WTC11 (cell line): ENCODE data around the gene PTPN9. TPM values are rescaled to one million over a fixed set of nuclear protein-coding genes. Genes with fewer than 3 reads are reported as not detected.
"Not testable (repeated sequence)": the region's sequence is repeated elsewhere in the genome, so short reads cannot be mapped to it uniquely, and the experiment has no call there.

Source experiments
- ATAC-seq: fragments of 200-7000 bp; cut with Tn5 transposase; 2 replicates; pipeline ENCODE4 v1.10.0; 2021; ENCODE audit warnings: mild to moderate bottlenecking, moderate library complexity
- CTCF ChIA-PET: fragments of 300-600 bp; sonication (Branson Sonifier 250); formaldehyde crosslinking; loops from one replicate; lab custom pipeline; 2021; ENCODE audit warnings: antibody characterized with exemption; lab: Charles Lee
- POLR2A ChIA-PET: fragments of 350-600 bp; sonication (Branson Sonifier 250); formaldehyde crosslinking; loops from one replicate; lab custom pipeline; 2021; ENCODE audit warnings: antibody characterized with exemption; lab: Charles Lee
- DNase-seq: peaks from one replicate; pipeline ENCODE4 v3.0.0; 2021; ENCODE audit warnings: low spot score
- H3K27ac Mint-ChIP-seq: 2 replicates; pipeline ENCODE4 v1.8.0; 2021; ENCODE audit warnings: mixed read lengths
- H3K27me3 Mint-ChIP-seq: 2 replicates; pipeline ENCODE4 v1.8.0; 2021; ENCODE audit warnings: low read depth, mild to moderate bottlenecking, moderate library complexity, mixed read lengths
- H3K36me3 Mint-ChIP-seq: 2 replicates; pipeline ENCODE4 v1.8.0; 2021; ENCODE audit warnings: mixed read lengths
- H3K4me1 Mint-ChIP-seq: 2 replicates; pipeline ENCODE4 v1.8.0; 2022; ENCODE audit warnings: mixed read lengths
- H3K4me3 Mint-ChIP-seq: 2 replicates; pipeline ENCODE4 v1.8.0; 2021; ENCODE audit warnings: mild to moderate bottlenecking, moderate library complexity, mixed read lengths
- H3K9me3 Mint-ChIP-seq: 2 replicates; pipeline ENCODE4 v1.8.0; 2021; ENCODE audit warnings: mixed read lengths
- ESRRA ChIP-seq: sonication (generic); formaldehyde crosslinking; IDR thresholded peaks from 2 replicates; pipeline ENCODE4 v1.8.1; 2022; ENCODE audit warnings: mild to moderate bottlenecking, missing genetic modification reagents, borderline replicate concordance
- GRHL2 ChIP-seq: fragments of 250-450 bp; sonication (Bioruptor Pico); IDR thresholded peaks from 2 replicates; pipeline ENCODE4 v1.8.0; 2022; ENCODE audit warnings: mild to moderate bottlenecking, moderate library complexity; ENCODE audit not compliant: insufficient replicate concordance, severe bottlenecking
- GTF2I ChIP-seq: fragments of 250-450 bp; sonication (Bioruptor Pico); conservative IDR thresholded peaks from 2 replicates; pipeline ENCODE4 v1.4.0; 2021; ENCODE audit warnings: mild to moderate bottlenecking
- HMGA2 ChIP-seq: fragments of 250-450 bp; sonication (Bioruptor Pico); IDR thresholded peaks from 2 replicates; pipeline ENCODE4 v1.4.0; 2021; ENCODE audit warnings: mild to moderate bottlenecking, moderate library complexity
- SOX15 ChIP-seq: fragments of 250-450 bp; sonication (Bioruptor Pico); IDR thresholded peaks from 2 replicates; pipeline ENCODE4 v1.9.0; 2021; ENCODE audit warnings: mild to moderate bottlenecking
- ZBTB21 ChIP-seq: sonication (generic); formaldehyde crosslinking; IDR thresholded peaks from 2 replicates; pipeline ENCODE4 v1.8.1; 2023; ENCODE audit warnings: mild to moderate bottlenecking, missing genetic modification reagents, borderline replicate concordance
- ZNF121 ChIP-seq: sonication (generic); formaldehyde crosslinking; IDR thresholded peaks from 2 replicates; pipeline ENCODE4 v1.8.0; 2023; ENCODE audit warnings: missing genetic modification reagents
- ZNF232 ChIP-seq: sonication (generic); formaldehyde crosslinking; IDR thresholded peaks from 2 replicates; pipeline ENCODE4 v1.8.0; 2022; ENCODE audit warnings: mild to moderate bottlenecking, missing genetic modification reagents
- ZNF423 ChIP-seq: fragments of 250-450 bp; sonication (Bioruptor Pico); IDR thresholded peaks from 2 replicates; pipeline ENCODE4 v2.1.2; 2022; ENCODE audit warnings: mild to moderate bottlenecking, moderate library complexity
- total RNA-seq: library from RNA; stranded (reverse); gene quantifications from 3 replicates; pipeline ENCODE4 v1.2.3, GENCODE V29; 2021
- TF ChIP-seq, protein P1 (sequence below): fragments of 250-450 bp; sonication (Bioruptor Pico); IDR thresholded peaks from 2 replicates; pipeline ENCODE4 v1.9.0; 2021; ENCODE audit warnings: moderate library complexity, mild to moderate bottlenecking, inconsistent platforms, borderline replicate concordance
- TF ChIP-seq, protein P2 (sequence below): sonication (generic); formaldehyde crosslinking; IDR thresholded peaks from 2 replicates; pipeline ENCODE4 v1.8.1; 2022; ENCODE audit warnings: mild to moderate bottlenecking, missing genetic modification reagents, moderate library complexity, borderline replicate concordance
- TF ChIP-seq, protein P3 (sequence below): sonication (generic); formaldehyde crosslinking; conservative IDR thresholded peaks from 2 replicates; pipeline ENCODE4 v1.8.1; 2022; ENCODE audit warnings: mild to moderate bottlenecking, missing genetic modification reagents
- TF ChIP-seq, protein P4 (sequence below): fragments of 250-450 bp; sonication (Bioruptor Pico); conservative IDR thresholded peaks from 2 replicates; pipeline ENCODE4 v1.9.0; 2021; ENCODE audit warnings: mild to moderate bottlenecking
- TF ChIP-seq, protein P5 (sequence below): sonication (generic); formaldehyde crosslinking; IDR thresholded peaks from 2 replicates; pipeline ENCODE4 v1.8.1; 2023; ENCODE audit warnings: mild to moderate bottlenecking, missing genetic modification reagents, moderate library complexity
- TF ChIP-seq, protein P6 (sequence below): sonication (generic); formaldehyde crosslinking; IDR thresholded peaks from 2 replicates; pipeline ENCODE4 v1.8.0; 2023; ENCODE audit warnings: mild to moderate bottlenecking, missing genetic modification reagents

PTPN9 gene
- total RNA-seq, 1 experiment from 2014 or later, result 45.5 TPM

DNA sequence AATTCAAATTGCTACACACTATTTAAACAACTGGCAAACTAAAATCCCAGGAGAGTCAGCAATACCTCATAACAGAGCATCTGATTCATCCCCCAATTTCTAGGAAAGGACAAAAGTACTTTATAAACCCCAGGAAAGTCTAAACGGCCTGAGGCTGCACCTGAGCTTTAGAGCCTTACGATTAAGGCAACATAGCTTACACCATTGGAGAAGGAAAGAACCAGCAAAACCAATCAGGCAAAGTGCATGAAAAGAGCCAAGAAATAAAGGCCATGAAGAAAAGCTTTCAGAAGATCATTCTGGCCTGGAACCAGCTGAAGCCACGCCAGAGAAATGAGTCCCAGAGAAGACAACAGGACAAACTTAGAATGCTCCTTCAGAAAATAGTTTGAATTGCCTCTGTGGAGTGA lies 48.1 kb downstream of the PTPN9 start:
- no peak overlapping the region for H3K4me3 Mint-ChIP-seq
- no peaks in the 10 kb centered on the region for H3K27me3 Mint-ChIP-seq
- TF ChIP-seq ZBTB21 (CRISPR knock-in tag), result no peak
- TF ChIP-seq, protein P1, sequence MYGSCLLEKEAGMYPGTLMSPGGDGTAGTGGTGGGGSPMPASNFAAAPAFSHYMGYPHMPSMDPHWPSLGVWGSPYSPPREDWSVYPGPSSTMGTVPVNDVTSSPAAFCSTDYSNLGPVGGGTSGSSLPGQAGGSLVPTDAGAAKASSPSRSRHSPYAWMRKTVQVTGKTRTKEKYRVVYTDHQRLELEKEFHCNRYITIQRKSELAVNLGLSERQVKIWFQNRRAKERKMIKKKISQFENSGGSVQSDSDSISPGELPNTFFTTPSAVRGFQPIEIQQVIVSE (CRISPR knock-in tag), result no peak
- no peak for TF ChIP-seq ESRRA
- TF ChIP-seq, protein P2, sequence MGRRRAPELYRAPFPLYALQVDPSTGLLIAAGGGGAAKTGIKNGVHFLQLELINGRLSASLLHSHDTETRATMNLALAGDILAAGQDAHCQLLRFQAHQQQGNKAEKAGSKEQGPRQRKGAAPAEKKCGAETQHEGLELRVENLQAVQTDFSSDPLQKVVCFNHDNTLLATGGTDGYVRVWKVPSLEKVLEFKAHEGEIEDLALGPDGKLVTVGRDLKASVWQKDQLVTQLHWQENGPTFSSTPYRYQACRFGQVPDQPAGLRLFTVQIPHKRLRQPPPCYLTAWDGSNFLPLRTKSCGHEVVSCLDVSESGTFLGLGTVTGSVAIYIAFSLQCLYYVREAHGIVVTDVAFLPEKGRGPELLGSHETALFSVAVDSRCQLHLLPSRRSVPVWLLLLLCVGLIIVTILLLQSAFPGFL (CRISPR knock-in tag), result no peak
- TF ChIP-seq, protein P3, sequence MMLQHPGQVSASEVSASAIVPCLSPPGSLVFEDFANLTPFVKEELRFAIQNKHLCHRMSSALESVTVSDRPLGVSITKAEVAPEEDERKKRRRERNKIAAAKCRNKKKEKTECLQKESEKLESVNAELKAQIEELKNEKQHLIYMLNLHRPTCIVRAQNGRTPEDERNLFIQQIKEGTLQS (CRISPR knock-in tag), result no peak
- H3K4me1 Mint-ChIP-seq, result peaks cover 19% of the 10 kb centered on the region
- DNase-seq (no peak), ATAC-seq (no peak)
- no peaks in the 10 kb centered on the region for H3K9me3 Mint-ChIP-seq
- ChIA-PET CTCF (interaction anchor here (1.0 to 2.1 kb wide), 2 partner anchors 67 to 155 kb away, joined by 3 to 6 read pairs; no protein-coding TSS in a partner anchor), POLR2A (interaction anchor here (0.6 kb wide), 1 partner anchor 90 kb away, joined by 3 read pairs; no protein-coding TSS in a partner anchor)
- peak overlapping the region; percentile 91 for H3K27ac Mint-ChIP-seq
- peaks cover 13% of the 10 kb centered on the region for H3K36me3 Mint-ChIP-seq

DNA sequence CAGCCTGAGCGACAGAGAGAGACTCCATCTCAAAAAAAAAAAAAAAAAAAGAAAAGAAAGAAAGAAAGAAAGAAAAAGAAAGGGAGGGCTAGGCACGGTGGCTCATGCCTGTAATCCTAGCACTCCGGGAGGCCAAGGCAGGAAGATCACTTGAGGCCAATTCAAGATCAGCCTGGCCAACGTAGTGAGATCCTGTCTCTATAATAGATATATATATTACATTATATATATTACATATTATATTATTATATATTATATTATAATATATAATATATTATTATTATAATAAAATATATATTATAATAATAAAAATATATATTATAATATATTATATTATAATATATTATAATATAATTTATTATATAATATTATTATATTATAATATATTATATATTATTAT lies 48.9 kb downstream of the PTPN9 start:
- ATAC-seq, result no peak
- no peak overlapping the region for H3K27ac Mint-ChIP-seq
- DNase-seq, result no peak
- CTCF ChIA-PET, result no interaction called here
- H3K9me3 Mint-ChIP-seq, result no peaks in the 10 kb centered on the region
- H3K27me3 Mint-ChIP-seq, result no peaks in the 10 kb centered on the region
- peaks cover 14% of the 10 kb centered on the region for H3K36me3 Mint-ChIP-seq
- no peak for TF ChIP-seq GRHL2 (CRISPR knock-in tag)
- TF ChIP-seq ZNF121 (CRISPR knock-in tag), result peak; percentile 42; the same call in 1 of the 2 replicates
- TF ChIP-seq HMGA2 (CRISPR knock-in tag), result peak; percentile 93
- POLR2A ChIA-PET, result no interaction called here
- peaks cover 19% of the 10 kb centered on the region for H3K4me1 Mint-ChIP-seq
- no peak overlapping the region for H3K4me3 Mint-ChIP-seq

DNA sequence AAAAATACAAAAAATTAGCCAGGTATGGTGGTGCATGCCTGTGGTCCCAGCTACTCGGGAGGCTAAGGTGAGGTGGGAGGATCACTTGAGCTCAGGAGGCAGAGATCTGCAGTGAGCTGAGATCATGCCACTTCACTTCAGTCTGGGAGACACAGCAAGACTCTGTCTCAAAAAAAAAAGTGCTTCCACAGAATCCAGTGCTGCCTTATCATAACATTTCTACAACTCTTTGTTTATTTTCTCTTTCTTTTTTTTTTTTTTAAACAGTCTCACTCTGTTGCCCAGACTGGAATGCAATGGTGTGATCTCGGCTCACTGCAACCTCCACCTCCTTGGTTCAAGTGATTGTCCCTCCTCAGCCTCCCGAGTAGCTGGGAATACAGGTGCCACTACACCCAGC lies 53.4 kb downstream of the PTPN9 start:
- H3K4me1 Mint-ChIP-seq, H3K4me3 Mint-ChIP-seq, H3K27ac Mint-ChIP-seq, POLR2A ChIA-PET, CTCF ChIA-PET, ATAC-seq, H3K27me3 Mint-ChIP-seq, H3K9me3 Mint-ChIP-seq, DNase-seq: not testable (repeated sequence)
- peaks cover 40% of the 10 kb centered on the region for H3K36me3 Mint-ChIP-seq

DNA sequence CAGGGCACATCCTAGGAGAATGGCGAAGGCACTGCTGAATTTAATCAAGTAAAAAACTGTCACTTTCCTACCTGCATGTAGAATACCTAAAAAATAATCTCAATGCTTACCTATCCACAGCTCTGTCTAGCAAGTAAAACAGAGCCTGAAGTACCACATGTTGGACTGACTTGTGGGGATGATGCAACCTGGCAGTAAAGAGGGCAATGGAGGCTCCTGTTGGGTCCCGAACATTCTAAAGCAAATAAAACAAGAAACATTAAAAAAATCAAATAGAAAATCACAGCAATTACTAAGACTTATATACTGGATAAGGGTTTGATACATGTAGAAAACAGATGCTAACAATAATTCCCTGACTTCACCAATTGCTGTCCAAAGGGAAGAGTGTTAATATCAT lies 56.1 kb downstream of the PTPN9 start:
- ChIA-PET POLR2A (no interaction called here), CTCF (interaction anchor here (0.5 kb wide), 1 partner anchor 670 kb away, joined by 3 read pairs; no protein-coding TSS in a partner anchor)
- Mint-ChIP-seq H3K4me3 (no peak overlapping the region), H3K27ac (no peak overlapping the region), H3K27me3 (no peaks in the 10 kb centered on the region), H3K4me1 (no peaks in the 10 kb centered on the region), H3K9me3 (no peaks in the 10 kb centered on the region), H3K36me3 (peaks cover 57% of the 10 kb centered on the region)
- ATAC-seq, result no peak
- no peak for DNase-seq
- TF ChIP-seq, protein P4, sequence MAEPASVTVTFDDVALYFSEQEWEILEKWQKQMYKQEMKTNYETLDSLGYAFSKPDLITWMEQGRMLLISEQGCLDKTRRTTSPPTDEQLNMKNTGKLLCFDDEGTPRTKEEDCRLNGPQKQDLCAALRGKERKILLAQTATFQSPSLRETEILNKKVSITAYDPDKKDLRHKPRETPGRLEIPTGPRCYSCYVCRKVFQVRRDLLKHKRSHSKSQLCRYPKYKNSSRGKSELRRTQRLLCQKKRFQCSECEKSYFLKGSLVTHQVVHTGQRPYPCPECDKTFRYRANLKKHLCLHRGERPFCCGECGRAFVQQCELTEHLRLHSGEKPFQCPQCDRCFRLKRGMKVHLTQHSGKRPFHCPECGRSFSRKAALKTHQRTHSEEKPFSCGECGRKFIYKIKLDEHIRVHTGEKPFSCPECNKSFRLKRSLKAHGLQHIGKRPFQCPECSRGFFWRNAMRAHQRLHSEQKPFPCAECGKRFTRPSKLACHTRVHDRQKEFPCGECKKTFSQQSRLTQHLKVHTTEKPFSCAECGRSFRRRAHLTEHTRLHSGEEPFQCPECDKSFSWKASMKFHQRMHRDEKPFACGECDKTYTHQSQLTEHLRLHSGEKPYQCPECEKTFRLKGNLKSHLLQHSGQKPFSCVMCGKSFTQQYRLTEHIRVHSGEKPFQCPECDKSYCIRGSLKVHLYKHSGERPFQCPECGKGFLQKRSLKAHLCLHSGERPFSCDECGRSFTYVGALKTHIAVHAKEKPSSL (CRISPR knock-in tag), result no peak
- no peak for TF ChIP-seq SOX15 (CRISPR knock-in tag)
- TF ChIP-seq, protein P2 (CRISPR knock-in tag), result no peak
- TF ChIP-seq GTF2I (CRISPR knock-in tag), result no peak
- TF ChIP-seq ESRRA, result no peak
- no peak for TF ChIP-seq ZNF232 (CRISPR knock-in tag)
- TF ChIP-seq, protein P5, sequence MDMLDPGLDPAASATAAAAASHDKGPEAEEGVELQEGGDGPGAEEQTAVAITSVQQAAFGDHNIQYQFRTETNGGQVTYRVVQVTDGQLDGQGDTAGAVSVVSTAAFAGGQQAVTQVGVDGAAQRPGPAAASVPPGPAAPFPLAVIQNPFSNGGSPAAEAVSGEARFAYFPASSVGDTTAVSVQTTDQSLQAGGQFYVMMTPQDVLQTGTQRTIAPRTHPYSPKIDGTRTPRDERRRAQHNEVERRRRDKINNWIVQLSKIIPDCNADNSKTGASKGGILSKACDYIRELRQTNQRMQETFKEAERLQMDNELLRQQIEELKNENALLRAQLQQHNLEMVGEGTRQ (CRISPR knock-in tag), result no peak
- TF ChIP-seq ZNF423, result no peak
- TF ChIP-seq, protein P6, sequence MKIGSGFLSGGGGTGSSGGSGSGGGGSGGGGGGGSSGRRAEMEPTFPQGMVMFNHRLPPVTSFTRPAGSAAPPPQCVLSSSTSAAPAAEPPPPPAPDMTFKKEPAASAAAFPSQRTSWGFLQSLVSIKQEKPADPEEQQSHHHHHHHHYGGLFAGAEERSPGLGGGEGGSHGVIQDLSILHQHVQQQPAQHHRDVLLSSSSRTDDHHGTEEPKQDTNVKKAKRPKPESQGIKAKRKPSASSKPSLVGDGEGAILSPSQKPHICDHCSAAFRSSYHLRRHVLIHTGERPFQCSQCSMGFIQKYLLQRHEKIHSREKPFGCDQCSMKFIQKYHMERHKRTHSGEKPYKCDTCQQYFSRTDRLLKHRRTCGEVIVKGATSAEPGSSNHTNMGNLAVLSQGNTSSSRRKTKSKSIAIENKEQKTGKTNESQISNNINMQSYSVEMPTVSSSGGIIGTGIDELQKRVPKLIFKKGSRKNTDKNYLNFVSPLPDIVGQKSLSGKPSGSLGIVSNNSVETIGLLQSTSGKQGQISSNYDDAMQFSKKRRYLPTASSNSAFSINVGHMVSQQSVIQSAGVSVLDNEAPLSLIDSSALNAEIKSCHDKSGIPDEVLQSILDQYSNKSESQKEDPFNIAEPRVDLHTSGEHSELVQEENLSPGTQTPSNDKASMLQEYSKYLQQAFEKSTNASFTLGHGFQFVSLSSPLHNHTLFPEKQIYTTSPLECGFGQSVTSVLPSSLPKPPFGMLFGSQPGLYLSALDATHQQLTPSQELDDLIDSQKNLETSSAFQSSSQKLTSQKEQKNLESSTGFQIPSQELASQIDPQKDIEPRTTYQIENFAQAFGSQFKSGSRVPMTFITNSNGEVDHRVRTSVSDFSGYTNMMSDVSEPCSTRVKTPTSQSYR (CRISPR knock-in tag), result no peak
